Panc1 (cell line): ENCODE measurements around the gene CCDC50. TPM values are rescaled to one million over a fixed set of nuclear protein-coding genes. Genes with fewer than 3 reads are reported as not detected.

Experiments
- ATAC-seq: fragments of 200-7000 bp; cut with Tn5 transposase; 2 replicates; pipeline ENCODE4 v1.9.1; 2020; ENCODE audit warnings: mild to moderate bottlenecking, moderate library complexity
- BruUV-seq: library from RNA; stranded (reverse); fragments of 400-500 nt; replicated peaks from 2 replicates; lab custom pipeline; 2021; lab: Mats Ljungman, UMichigan
- CTCF ChIA-PET: fragments of 300-600 bp; sonication (Branson Sonifier 250); formaldehyde crosslinking; loops from one replicate; lab custom pipeline; 2022; ENCODE audit warnings: antibody characterized with exemption; lab: Charles Lee
- POLR2A ChIA-PET: fragments of 300-600 bp; sonication (Branson Sonifier 250); formaldehyde crosslinking; loops from one replicate; lab custom pipeline; 2022; ENCODE audit warnings: antibody characterized with exemption; lab: Charles Lee
- DNase-seq: peaks from one replicate; pipeline ENCODE4 v3.0.0-alpha.2; 2010; ENCODE audit warnings: low read depth, low spot score
- H3K27ac ChIP-seq: 2 replicates; pipeline ENCODE4 v1.5.1; 2011; ENCODE audit warnings: mild to moderate bottlenecking, low read length, inconsistent platforms
- H3K27me3 ChIP-seq: fragments of 200-500 bp; sonication (Bioruptor generic); 2 replicates; pipeline ENCODE4 v1.6.0; 2014; ENCODE audit warnings: low read length, inconsistent platforms; ENCODE audit not compliant: control insufficient read depth, insufficient read depth
- H3K36me3 ChIP-seq: fragments of 200-500 bp; sonication (Bioruptor generic); 2 replicates; pipeline ENCODE4 v1.5.1; 2014; ENCODE audit warnings: inconsistent platforms, mild to moderate bottlenecking, low read length, moderate library complexity; ENCODE audit not compliant: control insufficient read depth, insufficient read depth
- H3K4me1 ChIP-seq: 2 replicates; pipeline ENCODE4 v1.5.1; 2011; ENCODE audit warnings: inconsistent platforms, mild to moderate bottlenecking, low read length, moderate library complexity; ENCODE audit not compliant: control insufficient read depth, insufficient read depth
- H3K4me3 ChIP-seq, 2 experiments: 2 replicates each; pipeline ENCODE4 v1.5.1; 2011 to 2012; ENCODE audit warnings: low read depth in 2 of 2, low read length in 2 of 2, mild to moderate bottlenecking in 2 of 2, inconsistent platforms in 1 of 2, moderate library complexity in 1 of 2
- H3K9me3 ChIP-seq: fragments of 200-500 bp; sonication (Bioruptor generic); 2 replicates; pipeline ENCODE4 v1.5.1; 2014; ENCODE audit warnings: low read depth, mild to moderate bottlenecking, inconsistent platforms, low read length, moderate library complexity; ENCODE audit not compliant: control insufficient read depth, insufficient read depth
- POLR2AphosphoS5 ChIP-seq: IDR thresholded peaks from 2 replicates; pipeline ENCODE4 v1.6.1; 2012; ENCODE audit warnings: mild to moderate bottlenecking, low read depth, low read length, moderate library complexity
- SIN3A ChIP-seq: IDR thresholded peaks from 2 replicates; pipeline ENCODE4 v1.6.1; 2012; ENCODE audit warnings: low read depth, mild to moderate bottlenecking, low read length, moderate library complexity, borderline replicate concordance; ENCODE audit not compliant: insufficient read depth
- TCF7L2 ChIP-seq: IDR thresholded peaks from 2 replicates; pipeline ENCODE4 v1.6.1; 2011; ENCODE audit warnings: mild to moderate bottlenecking, low read depth, low read length, inconsistent platforms
- in situ Hi-C: cut with HindIII; loops from 2 replicates; pipeline ENCODE4 v1.10.0; 2016; ENCODE audit warnings: low sequenced_read_pairs, low pct_unique_long_range_greater_than_20kb
- intact Hi-C: fragments of 100-400 bp; cut with micrococcal nuclease; formaldehyde crosslinking; loops from one replicate; pipeline ENCODE4 v1.10.0; 2022; ENCODE audit not compliant: unreplicated experiment
- total RNA-seq: library from RNA; stranded (reverse); gene quantifications from one replicate; pipeline ENCODE4 v1.2.1, GENCODE V29; 2021; ENCODE audit not compliant: unreplicated experiment
- TF ChIP-seq, protein P1 (sequence below), 2 experiments: IDR thresholded peaks; 2 replicates each; pipeline ENCODE4 v1.6.1; 2011 to 2012; ENCODE audit warnings: low read depth in 2 of 2, control low read depth in 1 of 2, low read length in 1 of 2, mild to moderate bottlenecking in 1 of 2, moderate library complexity in 1 of 2; ENCODE audit not compliant: insufficient read depth in 1 of 2
- TF ChIP-seq, protein P2 (sequence below): fragments of 450-650 bp; IDR thresholded peaks from 2 replicates; pipeline ENCODE4 v1.5.1; 2017; ENCODE audit warnings: mild to moderate bottlenecking

The CCDC50 gene
- total RNA-seq, 1 experiment from 2014 or later = 89.3 TPM

DNA sequence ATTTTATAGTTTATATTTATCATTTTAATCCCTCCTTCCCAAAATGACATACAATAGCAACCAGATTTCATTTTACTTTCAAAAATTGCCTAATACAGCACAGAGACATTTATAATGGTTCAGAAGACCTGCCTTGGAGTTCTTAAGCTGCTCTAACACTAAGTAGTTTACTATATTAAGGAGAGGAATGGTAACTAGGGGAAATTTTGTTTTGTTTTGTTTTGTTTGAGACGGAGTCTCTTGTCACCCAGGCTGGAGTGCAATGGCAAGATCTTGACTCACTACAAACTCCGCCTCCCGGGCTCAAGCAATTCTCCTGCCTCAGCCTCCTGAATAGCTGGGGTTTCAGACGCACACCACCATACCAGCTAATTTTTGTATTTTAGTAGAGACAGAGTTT lies 22.8 kb upstream of the CCDC50 start:
- CTCF ChIA-PET = no interaction called here
- no peaks in the 10 kb centered on the region for H3K4me1 ChIP-seq
- no peak for ATAC-seq
- H3K27me3 ChIP-seq = no peaks in the 10 kb centered on the region
- POLR2A ChIA-PET = no interaction called here
- no peaks in the 10 kb centered on the region for H3K36me3 ChIP-seq
- no peaks in the 10 kb centered on the region for H3K9me3 ChIP-seq
- in situ Hi-C loops (no loop called here), intact Hi-C loops (no loop called here)
- H3K27ac ChIP-seq = no peak overlapping the region
- H3K4me3 ChIP-seq = no peak overlapping the region
- no TSS peak for BruUV-seq
- DNase-seq = no peak
- no peak for TF ChIP-seq POLR2AphosphoS5
- TF ChIP-seq, protein P1, sequence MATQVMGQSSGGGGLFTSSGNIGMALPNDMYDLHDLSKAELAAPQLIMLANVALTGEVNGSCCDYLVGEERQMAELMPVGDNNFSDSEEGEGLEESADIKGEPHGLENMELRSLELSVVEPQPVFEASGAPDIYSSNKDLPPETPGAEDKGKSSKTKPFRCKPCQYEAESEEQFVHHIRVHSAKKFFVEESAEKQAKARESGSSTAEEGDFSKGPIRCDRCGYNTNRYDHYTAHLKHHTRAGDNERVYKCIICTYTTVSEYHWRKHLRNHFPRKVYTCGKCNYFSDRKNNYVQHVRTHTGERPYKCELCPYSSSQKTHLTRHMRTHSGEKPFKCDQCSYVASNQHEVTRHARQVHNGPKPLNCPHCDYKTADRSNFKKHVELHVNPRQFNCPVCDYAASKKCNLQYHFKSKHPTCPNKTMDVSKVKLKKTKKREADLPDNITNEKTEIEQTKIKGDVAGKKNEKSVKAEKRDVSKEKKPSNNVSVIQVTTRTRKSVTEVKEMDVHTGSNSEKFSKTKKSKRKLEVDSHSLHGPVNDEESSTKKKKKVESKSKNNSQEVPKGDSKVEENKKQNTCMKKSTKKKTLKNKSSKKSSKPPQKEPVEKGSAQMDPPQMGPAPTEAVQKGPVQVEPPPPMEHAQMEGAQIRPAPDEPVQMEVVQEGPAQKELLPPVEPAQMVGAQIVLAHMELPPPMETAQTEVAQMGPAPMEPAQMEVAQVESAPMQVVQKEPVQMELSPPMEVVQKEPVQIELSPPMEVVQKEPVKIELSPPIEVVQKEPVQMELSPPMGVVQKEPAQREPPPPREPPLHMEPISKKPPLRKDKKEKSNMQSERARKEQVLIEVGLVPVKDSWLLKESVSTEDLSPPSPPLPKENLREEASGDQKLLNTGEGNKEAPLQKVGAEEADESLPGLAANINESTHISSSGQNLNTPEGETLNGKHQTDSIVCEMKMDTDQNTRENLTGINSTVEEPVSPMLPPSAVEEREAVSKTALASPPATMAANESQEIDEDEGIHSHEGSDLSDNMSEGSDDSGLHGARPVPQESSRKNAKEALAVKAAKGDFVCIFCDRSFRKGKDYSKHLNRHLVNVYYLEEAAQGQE (IDR thresholded peaks at IDR 0.05; ENCODE audit: insufficient read depth in 1 of 2, low read depth in 2 of 2, low read length in 1 of 2) = no peak
- TF ChIP-seq, protein P2, sequence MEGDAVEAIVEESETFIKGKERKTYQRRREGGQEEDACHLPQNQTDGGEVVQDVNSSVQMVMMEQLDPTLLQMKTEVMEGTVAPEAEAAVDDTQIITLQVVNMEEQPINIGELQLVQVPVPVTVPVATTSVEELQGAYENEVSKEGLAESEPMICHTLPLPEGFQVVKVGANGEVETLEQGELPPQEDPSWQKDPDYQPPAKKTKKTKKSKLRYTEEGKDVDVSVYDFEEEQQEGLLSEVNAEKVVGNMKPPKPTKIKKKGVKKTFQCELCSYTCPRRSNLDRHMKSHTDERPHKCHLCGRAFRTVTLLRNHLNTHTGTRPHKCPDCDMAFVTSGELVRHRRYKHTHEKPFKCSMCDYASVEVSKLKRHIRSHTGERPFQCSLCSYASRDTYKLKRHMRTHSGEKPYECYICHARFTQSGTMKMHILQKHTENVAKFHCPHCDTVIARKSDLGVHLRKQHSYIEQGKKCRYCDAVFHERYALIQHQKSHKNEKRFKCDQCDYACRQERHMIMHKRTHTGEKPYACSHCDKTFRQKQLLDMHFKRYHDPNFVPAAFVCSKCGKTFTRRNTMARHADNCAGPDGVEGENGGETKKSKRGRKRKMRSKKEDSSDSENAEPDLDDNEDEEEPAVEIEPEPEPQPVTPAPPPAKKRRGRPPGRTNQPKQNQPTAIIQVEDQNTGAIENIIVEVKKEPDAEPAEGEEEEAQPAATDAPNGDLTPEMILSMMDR = no peak
- TF ChIP-seq SIN3A = no peak
- no peak for TF ChIP-seq TCF7L2

DNA sequence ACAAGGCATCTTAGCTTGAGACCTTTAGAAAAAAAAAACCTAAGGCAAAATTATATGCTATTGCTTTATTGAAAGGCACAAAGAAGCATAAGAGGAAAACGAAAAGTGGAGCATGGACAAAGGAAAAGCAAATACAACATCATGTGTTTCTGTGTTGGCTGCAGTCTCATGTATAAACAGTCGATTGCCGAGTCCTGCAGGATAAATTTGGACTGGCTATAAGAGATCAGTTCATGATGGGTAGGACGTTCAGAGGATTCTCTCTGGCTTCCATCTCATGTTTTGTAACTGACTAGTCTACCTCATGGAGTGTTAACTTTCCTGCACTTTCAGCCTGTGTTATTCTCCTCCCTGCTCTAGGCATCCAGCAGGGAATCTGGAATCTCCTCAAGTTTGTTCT lies 21.9 kb upstream of the CCDC50 start:
- TF ChIP-seq, protein P1 (IDR thresholded peaks at IDR 0.05; ENCODE audit: insufficient read depth in 1 of 2, low read depth in 2 of 2, low read length in 1 of 2) = no peak
- TF ChIP-seq TCF7L2 (no peak), SIN3A (no peak), POLR2AphosphoS5 (no peak)
- TF ChIP-seq, protein P2 = no peak
- DNase-seq (no peak), ATAC-seq (no peak)
- Histone ChIP-seq H3K36me3 (no peaks in the 10 kb centered on the region), H3K4me1 (no peaks in the 10 kb centered on the region), H3K4me3 (no peak overlapping the region), H3K27me3 (no peaks in the 10 kb centered on the region), H3K9me3 (no peaks in the 10 kb centered on the region), H3K27ac (no peak overlapping the region)
- POLR2A ChIA-PET = no interaction called here
- in situ Hi-C loops = no loop called here
- CTCF ChIA-PET = no interaction called here
- no TSS peak for BruUV-seq
- intact Hi-C loops = no loop called here
